ENCODE results near the gene DVL2. TPM values are rescaled to one million over a fixed set of nuclear protein-coding genes. Genes with fewer than 3 reads are reported as not detected.

The DVL2 gene
- total and polyA plus RNA-seq, 2 of the 13 experiments (the other 11 are each of a cell fraction or from before 2014, with no cell fraction given), result 5.7 to 38.2 TPM

- TF ChIP-seq ARID5B (CRISPR knock-in tag; IDR thresholded peaks at IDR 0.05) (peak; percentile 58), HNF4A (CRISPR knock-in tag; IDR thresholded peaks at IDR 0.05) (peak; percentile 17; the same call in 1 of the 2 replicates), NFKB2 (CRISPR knock-in tag; IDR thresholded peaks at IDR 0.05; ENCODE audit: borderline replicate concordance) (peak; percentile 70; the same call in 1 of the 2 replicates), ZNF264 (CRISPR knock-in tag; IDR thresholded peaks at IDR 0.05) (no peak), ARNTL (CRISPR knock-in tag; IDR thresholded peaks at IDR 0.05) (peak; percentile 46; the same call in 1 of the 2 replicates), HMGXB4 (CRISPR knock-in tag; IDR thresholded peaks at IDR 0.05; ENCODE audit: borderline replicate concordance in 1 of 2, low read depth in 1 of 2) (peak in 1 of 2 experiments; percentile 44; a peak in 1 of 4 replicates), UBTF (CRISPR knock-in tag; IDR thresholded peaks at IDR 0.05) (peak; percentile 60; the same call in 1 of the 2 replicates), HDAC1 (CRISPR knock-in tag; IDR thresholded peaks at IDR 0.05) (peak; percentile 18; the same call in 1 of the 2 replicates), HOXA3 (CRISPR knock-in tag; IDR thresholded peaks at IDR 0.05) (peak; percentile 62; the same call in 1 of the 2 replicates), ZMAT3 (CRISPR knock-in tag; conservative IDR thresholded peaks at IDR 0.05) (0 out of 2 replicates have a peak, but pooled peaks have one; percentile 30), GATAD2A (CRISPR knock-in tag; IDR thresholded peaks at IDR 0.05) (peak; percentile 39; the same call in 1 of the 2 replicates), NCOR1 (IDR thresholded peaks at IDR 0.05; ENCODE audit: borderline replicate concordance, low read length) (no peak), ZNF609 (CRISPR knock-in tag; IDR thresholded peaks at IDR 0.05; ENCODE audit: borderline replicate concordance) (peak; percentile 61), NRL (CRISPR knock-in tag; IDR thresholded peaks at IDR 0.05; ENCODE audit: borderline replicate concordance) (no peak), ZNF792 (CRISPR knock-in tag; IDR thresholded peaks at IDR 0.05) (0 out of 2 replicates have a peak, but pooled peaks have one; percentile 49), IRF2 (CRISPR knock-in tag; IDR thresholded peaks at IDR 0.05) (peak; percentile 58; the same call in 1 of the 2 replicates), TP53 (CRISPR knock-in tag; conservative IDR thresholded peaks at IDR 0.05) (0 out of 2 replicates have a peak, but pooled peaks have one; percentile 16)
Observed at GRCh38 chr17:7184091-7184488, 50.2 kb downstream of the DVL2 start (continued).

Measured in HepG2 (cell line).